GM18951 (cell line): ENCODE data around the gene AMY1C.

ENCODE experiments used
- POLR2A ChIP-seq: IDR thresholded peaks from 4 replicates; pipeline ENCODE4 v1.6.1; 2011; ENCODE audit warnings: mild to moderate bottlenecking; ENCODE audit not compliant: insufficient read length, insufficient read depth; ENCODE audit errors: extremely low read depth
- in situ Hi-C: fragments of 300-500 bp; cut with MboI; formaldehyde crosslinking; loops from one replicate; pipeline ENCODE4 v1.12.0; 2022; ENCODE audit warnings: low sequenced_read_pairs, mixed read lengths, inconsistent platforms; ENCODE audit not compliant: unreplicated experiment

Gene AMY1C

DNA sequence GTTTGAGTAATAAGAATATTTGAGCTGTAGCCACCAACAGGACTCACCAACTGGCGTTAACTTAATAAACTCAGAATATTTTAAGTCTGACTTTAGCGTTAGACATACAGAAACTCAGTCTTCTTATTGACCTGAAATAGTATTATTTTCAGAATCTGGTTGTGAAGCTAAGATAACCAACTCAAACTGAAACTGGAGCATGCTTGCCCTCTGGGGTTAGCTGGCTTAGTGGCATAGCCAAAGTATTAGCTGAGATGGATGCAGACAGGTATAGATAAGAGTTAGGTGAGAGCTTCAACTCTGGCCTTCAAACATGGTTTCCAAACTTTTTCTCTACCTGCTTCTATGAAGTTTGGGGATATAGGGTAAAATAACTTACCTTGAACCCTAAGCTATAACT is 40.5 kb downstream of the AMY1C start:
- in situ Hi-C loops: no loop called here
- no peak for TF ChIP-seq POLR2A
